ENCODE data around the gene RIC8A. TPM values are rescaled to one million over a fixed set of nuclear protein-coding genes. Genes with fewer than 3 reads are reported as not detected.

RIC8A gene
- total RNA-seq, 2 donors from 2014 or later = 68.0 to 101 TPM

DNA sequence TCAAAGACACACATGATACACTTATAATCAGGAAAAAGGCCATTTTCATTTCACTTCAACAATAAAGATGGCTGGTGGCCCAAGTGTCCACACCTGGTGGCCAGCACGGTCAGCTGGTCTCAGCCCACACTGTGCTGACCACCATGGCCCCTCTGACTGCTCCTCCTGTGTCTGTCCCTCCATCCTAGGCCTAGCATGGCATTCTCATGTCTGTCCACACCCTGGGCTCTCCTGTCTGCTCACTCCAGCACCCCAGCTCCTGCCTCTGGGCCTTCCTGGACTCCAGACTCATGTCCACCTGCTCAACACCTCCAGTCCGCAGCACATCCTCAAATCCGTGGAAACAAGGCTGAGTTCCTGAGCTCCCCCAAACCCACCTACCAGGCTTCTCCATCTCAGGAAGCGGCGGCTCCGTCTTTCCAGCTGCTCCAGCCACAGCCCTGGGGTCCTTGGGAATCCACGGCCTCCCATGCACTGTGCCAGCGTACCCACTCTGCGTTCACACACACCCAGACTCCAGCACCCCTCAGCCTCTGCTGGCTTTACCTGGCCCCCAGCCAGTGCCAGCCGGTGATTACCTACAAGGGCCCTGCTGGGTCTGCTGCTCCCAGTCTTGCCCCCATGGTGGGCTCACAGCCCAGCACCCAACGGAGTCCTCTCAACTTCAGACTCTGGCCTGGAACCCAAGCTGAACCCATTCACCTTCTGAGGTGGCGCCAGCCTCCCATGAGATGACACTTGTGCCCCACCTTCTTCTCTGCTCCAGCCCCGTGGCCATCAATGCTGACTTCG is 14.7 kb downstream of the RIC8A start:
- H3K9me3 ChIP-seq = no peaks in the 10 kb centered on the region
- DNase-seq (ENCODE audit: low spot score) = no peak
- TF ChIP-seq, protein P1, sequence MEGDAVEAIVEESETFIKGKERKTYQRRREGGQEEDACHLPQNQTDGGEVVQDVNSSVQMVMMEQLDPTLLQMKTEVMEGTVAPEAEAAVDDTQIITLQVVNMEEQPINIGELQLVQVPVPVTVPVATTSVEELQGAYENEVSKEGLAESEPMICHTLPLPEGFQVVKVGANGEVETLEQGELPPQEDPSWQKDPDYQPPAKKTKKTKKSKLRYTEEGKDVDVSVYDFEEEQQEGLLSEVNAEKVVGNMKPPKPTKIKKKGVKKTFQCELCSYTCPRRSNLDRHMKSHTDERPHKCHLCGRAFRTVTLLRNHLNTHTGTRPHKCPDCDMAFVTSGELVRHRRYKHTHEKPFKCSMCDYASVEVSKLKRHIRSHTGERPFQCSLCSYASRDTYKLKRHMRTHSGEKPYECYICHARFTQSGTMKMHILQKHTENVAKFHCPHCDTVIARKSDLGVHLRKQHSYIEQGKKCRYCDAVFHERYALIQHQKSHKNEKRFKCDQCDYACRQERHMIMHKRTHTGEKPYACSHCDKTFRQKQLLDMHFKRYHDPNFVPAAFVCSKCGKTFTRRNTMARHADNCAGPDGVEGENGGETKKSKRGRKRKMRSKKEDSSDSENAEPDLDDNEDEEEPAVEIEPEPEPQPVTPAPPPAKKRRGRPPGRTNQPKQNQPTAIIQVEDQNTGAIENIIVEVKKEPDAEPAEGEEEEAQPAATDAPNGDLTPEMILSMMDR (IDR thresholded peaks at IDR 0.05) = no peak
- H3K4me1 ChIP-seq = peaks cover 0 to 10% of the 10 kb centered on the region in 2 donors
- peak overlapping the region; percentile 52 to 71 for H3K27ac ChIP-seq
- H3K27me3 ChIP-seq = no peaks in the 10 kb centered on the region
- no peaks in the 10 kb centered on the region for H3K36me3 ChIP-seq
- no peak overlapping the region for H3K4me3 ChIP-seq

DNA sequence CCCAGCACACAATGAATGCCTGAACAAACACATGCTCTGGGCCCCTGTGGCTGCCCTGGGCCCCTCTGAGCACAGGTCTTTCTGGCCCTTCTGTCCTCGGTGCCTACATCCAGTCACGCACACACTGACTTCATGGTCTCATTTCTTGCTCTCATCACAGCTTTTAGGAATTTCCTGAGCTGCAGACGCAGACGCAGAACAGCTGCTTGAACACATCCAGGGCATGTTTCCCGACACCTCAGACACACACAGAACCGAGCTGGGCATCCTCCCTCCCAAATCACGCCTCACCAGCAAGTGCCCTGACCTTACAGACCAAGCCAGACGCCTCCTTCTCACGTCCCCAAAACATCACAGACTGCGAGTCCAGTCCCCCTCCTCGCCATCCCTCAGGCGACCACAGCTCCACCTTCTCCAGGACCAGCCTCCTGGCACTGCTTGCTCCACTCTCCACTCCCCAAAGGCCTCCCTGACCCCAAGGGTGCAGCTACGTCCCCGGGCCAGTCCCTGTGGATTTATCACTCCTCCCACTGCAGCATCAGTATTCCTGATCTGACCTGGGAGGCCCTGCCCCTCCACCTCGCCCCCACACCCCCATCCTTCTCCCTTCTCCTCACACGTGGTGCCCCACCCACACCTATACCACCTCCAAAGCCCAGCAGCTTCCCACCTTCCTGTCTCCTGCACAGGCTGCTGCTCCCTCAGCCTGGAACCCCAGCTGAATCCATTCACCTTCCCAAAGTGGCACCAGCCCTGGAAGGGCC is 15.7 kb downstream of the RIC8A start:
- TF ChIP-seq, protein P1 (IDR thresholded peaks at IDR 0.05) = no peak
- Histone ChIP-seq H3K27ac (peak overlapping the region; percentile 52 to 71), H3K4me1 (peaks cover 0 to 10% of the 10 kb centered on the region in 2 donors), H3K9me3 (no peaks in the 10 kb centered on the region), H3K4me3 (no peak overlapping the region), H3K36me3 (no peaks in the 10 kb centered on the region), H3K27me3 (no peaks in the 10 kb centered on the region)
- no peak for DNase-seq (ENCODE audit: low spot score)

DNA sequence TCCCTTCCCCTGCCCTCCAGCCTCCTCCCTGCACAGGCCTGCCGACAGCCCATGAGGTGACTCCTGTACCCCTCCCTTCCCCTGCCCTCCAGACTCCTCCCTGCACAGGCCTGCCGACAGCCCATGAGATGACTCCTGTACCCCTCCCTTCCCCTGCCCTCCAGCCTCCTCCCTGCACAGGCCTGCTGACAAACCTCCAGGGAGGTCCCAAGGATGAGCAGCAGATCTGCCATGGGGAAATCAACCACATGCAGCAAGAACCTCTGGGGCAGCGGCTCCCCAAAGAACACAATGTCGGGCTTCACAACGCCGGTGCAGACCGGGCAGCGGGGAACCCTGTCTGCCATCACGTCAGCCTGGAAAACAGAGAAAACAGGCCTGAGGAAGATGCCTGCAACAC is 16.4 kb downstream of the RIC8A start:
- H3K4me3 ChIP-seq = no peak overlapping the region
- H3K36me3 ChIP-seq = no peaks in the 10 kb centered on the region
- DNase-seq (ENCODE audit: low spot score) = no peak
- H3K4me1 ChIP-seq = peaks cover 0 to 10% of the 10 kb centered on the region in 2 donors
- H3K27ac ChIP-seq = peak overlapping the region in 1 of 2 donors; percentile 37
- H3K27me3 ChIP-seq = no peaks in the 10 kb centered on the region
- no peaks in the 10 kb centered on the region for H3K9me3 ChIP-seq
- TF ChIP-seq, protein P1 (IDR thresholded peaks at IDR 0.05) = no peak

DNA sequence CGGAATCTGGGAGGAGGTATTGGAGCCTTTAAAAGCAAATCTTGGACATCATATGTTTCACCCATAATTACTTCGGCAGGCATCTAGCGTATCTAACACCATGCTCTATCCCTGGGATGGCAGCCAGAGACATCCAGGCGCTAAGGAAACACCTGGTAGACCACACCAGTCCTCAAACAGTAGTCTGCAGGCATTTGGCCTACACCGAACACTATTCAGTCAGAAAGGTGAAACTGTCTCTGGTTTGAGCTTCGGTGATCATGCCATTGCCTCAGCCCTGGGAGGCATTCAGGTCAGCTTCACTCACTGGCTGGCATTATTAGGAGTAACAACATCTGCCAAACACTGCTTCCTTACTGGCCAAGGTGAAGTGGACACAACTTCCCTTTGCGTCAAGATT is 16.9 kb downstream of the RIC8A start:
- H3K27ac ChIP-seq = peak overlapping the region in 1 of 2 donors; percentile 37
- TF ChIP-seq, protein P1 (IDR thresholded peaks at IDR 0.05) = no peak
- peaks cover 0 to 10% of the 10 kb centered on the region in 2 donors for H3K4me1 ChIP-seq
- DNase-seq (ENCODE audit: low spot score) = no peak
- no peaks in the 10 kb centered on the region for H3K27me3 ChIP-seq
- H3K36me3 ChIP-seq = no peaks in the 10 kb centered on the region
- H3K9me3 ChIP-seq = no peaks in the 10 kb centered on the region
- no peak overlapping the region for H3K4me3 ChIP-seq

DNA sequence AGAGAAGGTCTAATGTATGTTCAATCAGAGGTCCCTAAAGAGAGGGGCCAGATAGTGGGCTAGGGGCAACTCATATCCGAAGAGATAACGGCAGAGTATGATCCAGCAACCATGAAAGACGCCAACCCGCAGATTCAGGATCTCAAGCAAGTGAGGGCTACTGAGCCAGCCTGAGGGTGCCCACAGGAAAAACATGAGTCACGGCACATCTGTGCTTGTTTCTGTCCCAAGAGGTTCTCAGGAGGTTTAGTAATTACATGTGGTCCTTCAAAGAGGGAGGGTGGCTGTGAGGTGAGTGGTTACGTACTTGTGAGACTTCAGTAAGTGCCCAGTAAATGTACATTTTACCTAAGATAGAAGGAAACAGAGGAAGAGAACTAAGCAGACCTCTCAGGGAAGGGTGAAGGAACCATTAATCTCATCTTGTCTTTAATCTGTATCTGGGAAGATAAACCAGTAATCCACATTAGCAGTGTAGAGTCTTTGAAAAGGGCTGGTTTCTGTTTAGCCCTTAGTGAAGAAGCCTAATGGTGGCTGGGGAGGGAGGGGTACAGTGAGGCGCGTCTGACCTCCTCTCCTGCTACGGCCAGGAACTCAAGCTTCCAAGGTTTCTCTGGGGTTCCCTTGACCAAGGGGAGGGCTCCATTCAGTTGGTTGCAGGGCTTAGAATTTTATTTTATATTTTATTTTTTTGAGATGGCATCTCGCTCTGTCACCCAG is 18.4 kb downstream of the RIC8A start:
- Histone ChIP-seq H3K9me3 (no peaks in the 10 kb centered on the region), H3K4me1 (peaks cover 0 to 10% of the 10 kb centered on the region in 2 donors), H3K27ac (no peak overlapping the region), H3K36me3 (peaks cover 5% of the 10 kb centered on the region), H3K4me3 (no peak overlapping the region), H3K27me3 (no peaks in the 10 kb centered on the region)
- no peak for DNase-seq (ENCODE audit: low spot score)
- TF ChIP-seq, protein P1 (IDR thresholded peaks at IDR 0.05) = no peak

Measured in right atrium auricular region (tissue), 2 donors.